Measurements from ENCODE around the gene XXYLT1.
A peak's percentile ranks its signal among the peaks of the same experiment; 100 is the strongest.
"Not testable (repeated sequence)": the region's sequence is repeated elsewhere in the genome, so short reads cannot be mapped to it uniquely, and the experiment has no call there.

The XXYLT1 gene

DNA sequence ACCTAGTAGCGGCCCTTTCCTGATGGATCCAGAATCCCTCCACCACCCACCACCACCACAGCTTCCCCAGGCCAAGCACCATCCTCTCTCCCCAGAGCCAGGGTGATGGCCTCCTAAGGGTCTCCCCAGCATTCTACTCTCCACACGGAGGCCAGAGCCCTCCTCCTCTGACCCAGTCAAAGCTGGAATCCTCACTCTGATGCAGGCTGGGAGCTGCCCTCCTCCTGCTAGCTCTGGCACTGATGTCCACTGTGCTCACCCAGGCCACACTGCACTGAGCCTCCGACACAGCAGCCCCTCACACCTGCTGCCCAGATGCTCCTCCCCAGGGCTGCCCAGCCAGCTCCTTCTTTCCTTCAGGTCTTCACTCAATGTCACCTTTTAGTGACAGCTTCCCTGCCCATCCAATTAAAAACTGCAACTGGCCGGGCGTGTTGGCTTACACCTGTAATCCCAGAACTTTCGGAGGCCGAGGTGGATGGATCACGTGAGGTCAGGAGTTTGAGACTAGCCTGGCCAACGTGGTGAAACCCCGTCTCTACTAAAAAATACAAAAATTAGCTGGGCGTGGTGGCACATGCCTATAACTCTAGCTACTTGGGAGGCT lies 21.0 kb downstream of the XXYLT1 start:
- no peak for DNase-seq

DNA sequence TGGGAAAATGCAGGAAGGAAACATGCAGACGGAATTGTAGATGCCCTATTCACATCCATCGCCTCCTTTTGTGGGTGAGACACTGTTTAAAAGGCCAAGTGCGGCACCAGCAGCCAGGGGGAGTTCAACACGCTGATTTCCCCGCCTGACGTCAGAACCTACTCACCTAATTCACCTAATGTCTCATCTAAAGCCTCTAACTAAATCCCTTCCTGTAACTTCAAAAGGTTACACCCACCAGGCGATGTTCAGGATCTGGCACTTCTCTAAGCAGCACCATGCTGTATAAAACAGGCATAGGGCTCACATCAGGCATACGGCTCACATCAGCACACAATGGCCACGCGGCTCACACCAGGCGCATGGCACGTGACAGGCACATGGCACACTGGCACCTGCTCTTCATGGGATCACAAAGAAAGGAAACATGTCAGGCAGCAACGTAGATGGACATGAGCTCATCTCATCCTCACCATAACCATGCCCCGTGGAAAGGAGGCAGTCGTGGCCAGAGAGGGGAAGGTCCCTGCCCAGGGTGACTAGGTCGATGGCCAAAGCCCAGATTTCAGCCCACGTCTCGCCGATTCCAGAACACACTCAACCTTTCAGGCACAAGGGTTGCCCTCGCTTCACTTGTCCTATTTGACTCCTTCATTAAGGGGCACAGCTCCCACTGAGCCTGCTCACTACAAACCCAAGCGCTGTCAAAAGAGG lies 21.7 kb downstream of the XXYLT1 start:
- no peak for DNase-seq

DNA sequence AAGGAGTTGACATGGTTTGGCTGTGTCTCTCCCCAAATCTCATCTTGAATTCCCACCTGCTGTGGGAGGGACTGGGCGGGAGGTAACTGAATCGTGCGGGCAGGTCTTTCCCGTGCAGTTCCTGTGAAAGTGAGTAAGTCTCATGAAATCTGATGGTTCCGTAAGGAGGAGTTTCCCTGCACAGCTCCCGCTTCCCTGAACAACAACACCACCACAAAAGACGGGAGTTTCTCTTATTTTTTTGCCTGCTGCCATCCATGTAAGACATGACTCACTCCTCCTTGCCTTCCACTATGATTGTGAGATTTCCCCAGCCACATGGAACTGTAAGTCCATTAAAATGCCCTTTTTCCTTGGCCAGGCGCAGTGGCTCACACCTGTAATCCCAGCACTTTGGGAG lies 22.7 kb downstream of the XXYLT1 start:
- DNase-seq: no peak

DNA sequence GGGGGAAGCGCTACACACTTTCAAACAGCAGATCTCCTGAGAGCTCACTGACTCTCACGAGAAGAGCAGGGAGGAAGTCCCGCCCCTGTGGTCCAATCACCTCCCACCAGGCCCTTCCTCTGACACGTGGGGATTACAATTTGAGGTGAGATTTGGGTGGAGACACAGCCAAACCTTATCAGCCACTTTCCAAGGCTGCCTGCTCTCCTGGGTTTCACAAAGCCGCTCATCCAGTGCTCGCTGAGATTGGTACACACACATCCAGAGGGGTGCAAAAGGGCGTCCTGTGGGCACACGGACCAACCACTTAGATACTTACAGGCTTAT lies 23.1 kb downstream of the XXYLT1 start:
- DNase-seq: no peak

DNA sequence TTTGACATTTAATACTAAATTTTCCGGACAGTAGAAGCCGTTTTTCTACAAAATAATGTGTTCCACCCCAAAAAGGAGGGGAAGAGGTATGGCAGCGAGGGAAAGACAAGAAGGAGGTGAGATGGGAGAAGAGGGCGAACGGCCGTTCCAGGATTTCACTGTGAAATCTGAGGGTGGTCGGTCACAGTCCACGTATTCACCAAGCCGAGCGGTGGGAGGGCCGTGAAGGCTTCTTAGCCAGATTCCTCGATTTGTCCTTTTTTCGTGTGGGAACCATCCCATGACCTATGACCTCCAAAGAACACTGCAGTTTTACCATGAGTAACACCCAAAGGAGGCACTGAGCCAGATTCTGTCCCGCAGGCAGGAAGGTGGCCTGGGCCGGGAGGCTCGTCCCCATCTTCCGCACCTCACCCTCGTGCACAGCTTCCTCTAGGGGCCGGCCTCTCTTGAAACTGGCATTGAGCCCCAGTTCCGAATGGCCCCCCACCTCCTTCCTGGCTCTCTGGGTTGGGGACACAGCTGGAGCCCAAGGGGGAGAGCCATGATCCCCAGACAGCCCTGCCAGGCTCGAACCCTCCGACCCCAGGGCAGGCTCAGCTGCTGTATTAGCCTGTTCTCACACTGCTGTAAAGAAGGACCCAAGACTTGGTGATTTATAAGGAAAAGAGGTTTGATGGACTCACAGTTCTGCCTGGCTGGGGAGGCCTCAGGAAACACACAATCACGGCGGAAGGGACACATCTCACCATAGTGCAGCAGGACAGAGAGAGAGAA lies 23.7 kb downstream of the XXYLT1 start:
- no peak for DNase-seq

DNA sequence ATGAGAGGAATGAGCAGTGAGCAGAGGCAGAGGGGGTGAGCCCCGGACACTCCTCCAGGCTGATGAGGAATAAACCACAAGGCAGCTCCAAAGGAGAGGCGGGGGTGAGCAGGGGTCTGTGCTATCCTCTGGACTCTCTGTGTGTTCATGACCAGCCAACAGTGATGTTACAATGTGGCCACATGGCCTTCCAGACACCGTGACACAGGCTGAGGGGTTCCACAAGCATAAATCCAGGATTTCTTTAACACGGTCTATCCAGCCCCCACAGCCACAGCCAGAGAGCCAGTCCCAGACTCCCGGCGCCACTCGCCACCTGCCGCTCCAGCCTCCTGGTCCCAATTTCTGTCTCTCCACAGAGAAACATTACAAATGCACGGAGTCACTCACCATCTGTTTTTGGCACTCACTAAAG lies 24.4 kb downstream of the XXYLT1 start:
- no peak for DNase-seq

DNA sequence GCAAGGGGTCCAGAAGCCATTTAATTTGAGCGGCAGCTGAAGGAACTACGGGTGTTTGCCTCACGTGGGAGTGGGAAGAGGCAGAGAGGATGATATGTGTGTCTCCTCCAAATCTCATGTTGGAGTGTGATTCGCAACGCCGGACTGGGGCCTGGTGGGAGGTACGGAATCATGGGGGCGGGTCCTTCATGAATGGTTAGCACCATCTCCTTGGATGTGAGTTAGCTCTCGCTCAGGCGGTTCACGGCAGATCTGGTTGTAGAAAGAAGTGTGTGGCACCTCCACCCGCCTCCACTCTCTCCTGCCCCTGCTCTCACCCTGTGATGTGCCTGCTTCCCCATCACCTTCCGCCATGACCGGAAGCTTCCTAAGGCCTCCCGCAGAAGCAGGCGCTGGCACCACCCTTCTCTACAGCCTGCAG lies 25.4 kb downstream of the XXYLT1 start:
- no peak for DNase-seq

DNA sequence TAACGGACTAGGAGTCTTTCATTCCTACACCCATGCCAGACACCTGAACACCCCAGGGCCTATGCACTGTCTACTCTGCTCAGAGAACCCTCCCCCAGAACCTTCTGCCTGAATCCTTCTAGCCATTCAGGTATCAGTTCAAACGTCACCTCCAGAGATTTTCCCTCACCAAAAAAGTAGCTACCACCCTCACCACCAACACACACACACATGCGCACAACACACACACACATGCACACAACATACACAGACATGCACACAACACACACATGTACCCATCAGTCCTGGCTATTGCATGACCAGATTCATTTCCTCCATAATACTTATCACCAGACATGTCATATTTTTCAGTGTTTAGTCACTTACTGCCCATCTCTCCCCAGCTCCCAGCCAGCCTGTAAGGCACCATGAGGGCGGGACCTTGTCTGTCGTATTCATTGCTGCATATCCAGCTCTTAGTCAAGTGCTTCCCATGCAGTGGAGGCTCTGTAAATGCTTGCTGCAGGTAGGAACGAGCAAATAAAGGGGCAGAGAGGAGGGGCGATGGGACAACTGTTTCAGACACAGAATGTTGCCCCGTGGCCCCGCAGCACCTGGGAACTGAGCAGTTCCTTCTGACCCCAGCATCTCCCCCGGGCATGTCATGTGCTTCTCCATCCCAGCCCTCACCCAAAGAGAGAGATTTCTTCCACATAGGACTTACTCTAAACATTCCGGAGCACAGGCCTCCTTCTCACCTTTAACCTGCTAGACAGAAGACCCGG lies 29.2 kb downstream of the XXYLT1 start:
- DNase-seq: no peak

DNA sequence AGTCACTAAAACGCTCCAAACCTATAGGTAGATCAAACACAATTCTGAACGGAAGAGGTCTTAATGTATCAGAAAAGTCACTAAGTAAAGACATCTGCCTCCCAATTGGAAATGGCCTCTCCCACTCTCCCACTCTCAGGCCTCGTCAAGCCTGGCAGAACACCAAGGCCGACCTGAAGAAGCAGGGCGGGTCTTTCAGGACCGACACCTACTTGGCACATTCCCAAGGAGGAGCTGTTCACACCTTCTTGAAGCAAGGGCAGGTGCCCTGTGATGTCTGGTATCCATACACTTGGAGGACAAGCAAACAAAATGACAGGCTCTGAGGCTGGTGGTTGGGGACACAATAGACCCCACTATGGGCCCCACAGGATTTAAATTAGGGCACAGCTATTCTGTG lies 30.0 kb downstream of the XXYLT1 start:
- DNase-seq: no peak

DNA sequence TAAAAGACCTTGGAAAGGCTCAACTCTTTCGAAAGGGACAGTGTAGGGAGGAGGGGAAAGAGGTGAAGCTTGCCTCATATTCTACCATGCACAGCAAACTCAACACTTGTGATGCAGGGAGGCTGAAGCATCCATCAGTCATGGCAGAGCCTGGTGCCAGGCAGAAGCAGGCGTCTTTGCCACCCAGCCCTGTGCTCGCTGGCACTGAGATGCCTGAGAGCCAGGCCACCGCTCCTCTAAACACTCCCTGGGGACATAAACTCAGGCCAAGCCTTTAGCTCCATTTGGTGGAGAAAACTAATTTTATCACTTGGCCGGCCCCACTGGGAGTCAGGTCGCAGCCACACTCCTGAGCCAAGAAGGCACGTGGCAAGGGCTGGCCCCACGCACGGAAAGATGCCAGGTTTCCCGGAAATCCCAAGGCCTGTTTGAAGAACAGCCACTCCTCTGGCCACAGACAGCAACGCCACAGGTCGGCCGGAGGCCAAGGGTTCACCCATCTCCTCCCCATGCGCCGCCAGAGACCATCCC lies 30.7 kb downstream of the XXYLT1 start:
- DNase-seq: no peak

DNA sequence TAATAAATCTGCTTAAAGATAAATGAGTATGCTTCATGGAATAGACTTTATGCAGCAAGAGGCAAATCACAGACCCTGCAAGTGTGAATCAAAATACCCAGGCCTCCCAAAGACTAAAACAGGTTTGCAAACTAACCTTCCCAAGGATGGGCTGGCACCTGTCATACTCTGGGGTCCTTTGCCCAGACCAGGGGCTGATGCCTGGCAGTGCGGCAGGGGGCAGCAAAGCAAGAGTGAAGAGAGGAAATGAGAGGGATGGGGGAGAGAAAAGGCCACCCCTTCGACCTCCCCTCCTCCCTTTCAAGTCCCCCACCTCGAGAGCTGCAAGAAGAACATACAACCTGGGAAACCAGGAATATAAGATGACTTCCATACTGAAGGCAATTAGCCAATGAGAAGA lies 31.8 kb downstream of the XXYLT1 start:
- no peak for DNase-seq

DNA sequence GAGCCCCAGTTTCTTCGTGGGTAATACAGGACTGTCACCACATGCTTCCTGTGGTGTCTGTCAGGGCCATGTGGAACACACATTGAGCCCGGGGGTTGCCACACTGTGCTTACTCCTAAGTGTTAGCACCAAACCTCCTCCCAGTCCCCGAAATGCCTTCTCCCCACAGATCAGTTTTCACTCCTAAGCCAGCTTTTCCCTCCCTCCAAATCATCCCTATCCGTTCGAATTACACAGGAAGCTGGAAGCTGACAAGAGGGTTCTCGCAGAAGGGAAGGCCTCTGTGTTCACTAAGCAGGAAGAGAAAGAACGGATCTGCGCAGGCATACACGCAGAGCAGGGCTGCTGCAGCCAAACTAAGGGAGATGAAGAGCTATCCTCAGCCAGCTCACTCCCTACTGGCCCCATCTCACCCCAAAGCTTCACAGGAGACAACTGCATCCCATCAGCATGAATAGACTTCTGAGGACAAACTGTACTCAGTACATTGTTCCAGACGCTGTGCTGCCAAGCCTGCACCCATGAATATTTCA lies 32.3 kb downstream of the XXYLT1 start:
- DNase-seq: no peak

DNA sequence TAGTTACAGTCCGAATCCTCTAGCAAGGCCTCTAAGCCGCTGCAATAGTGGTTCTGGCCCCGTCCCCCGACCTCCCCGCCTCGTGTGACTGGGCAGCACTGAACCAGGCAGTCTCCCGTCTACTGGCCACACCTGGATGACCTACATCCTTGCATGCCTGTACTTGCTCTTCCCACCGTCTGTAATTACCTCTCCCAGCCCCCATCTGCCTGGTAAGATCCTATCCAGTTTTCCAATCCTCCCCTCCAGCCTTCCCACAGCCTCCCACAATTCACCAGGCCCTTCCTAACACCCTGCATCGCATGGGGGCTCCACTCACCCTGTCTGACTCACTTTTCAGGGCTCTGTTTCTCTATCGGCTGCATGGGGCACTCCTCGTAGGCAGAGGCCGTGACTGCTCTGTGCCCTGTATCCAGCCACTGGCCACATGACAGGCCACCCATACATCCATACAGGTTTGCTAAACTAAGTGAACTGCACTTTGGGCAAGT lies 32.8 kb downstream of the XXYLT1 start:
- no peak for DNase-seq

DNA sequence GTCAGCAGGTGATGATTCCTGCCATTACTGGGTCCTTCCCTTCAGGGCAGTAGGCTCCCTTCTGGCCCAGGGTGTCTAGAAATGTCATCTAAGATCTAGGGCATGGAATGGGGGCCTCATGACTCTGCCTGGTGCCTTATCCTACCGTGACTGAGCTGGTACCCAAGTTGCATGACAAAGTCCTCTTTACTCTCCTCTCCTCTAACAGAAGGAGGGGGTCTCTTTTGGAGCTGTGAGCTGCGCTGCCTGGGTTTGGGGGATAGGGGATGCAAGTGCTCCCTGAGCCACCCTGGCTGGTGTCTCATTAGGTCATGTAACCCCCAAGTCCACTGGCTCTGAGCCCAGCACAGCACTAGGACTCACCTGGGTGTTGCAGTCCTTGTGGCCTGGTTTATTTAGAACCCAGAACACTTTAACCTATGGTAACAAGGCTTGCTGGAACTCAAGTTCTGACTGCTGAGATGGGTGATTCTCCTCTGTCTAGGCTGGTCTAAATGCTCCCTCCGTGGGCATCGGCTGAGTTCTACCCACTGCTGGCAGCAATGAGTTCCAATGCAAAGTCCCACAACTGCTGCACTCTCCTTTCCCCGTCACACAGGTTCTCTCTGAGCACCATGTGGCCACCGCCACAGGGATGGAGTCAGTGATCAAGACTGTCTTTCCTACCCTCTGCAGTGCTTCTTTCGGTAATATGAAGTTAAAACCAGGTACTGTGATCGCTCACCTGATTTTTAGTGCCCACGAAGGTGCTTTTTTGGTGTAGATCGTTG lies 34.0 kb downstream of the XXYLT1 start:
- DNase-seq: no peak

DNA sequence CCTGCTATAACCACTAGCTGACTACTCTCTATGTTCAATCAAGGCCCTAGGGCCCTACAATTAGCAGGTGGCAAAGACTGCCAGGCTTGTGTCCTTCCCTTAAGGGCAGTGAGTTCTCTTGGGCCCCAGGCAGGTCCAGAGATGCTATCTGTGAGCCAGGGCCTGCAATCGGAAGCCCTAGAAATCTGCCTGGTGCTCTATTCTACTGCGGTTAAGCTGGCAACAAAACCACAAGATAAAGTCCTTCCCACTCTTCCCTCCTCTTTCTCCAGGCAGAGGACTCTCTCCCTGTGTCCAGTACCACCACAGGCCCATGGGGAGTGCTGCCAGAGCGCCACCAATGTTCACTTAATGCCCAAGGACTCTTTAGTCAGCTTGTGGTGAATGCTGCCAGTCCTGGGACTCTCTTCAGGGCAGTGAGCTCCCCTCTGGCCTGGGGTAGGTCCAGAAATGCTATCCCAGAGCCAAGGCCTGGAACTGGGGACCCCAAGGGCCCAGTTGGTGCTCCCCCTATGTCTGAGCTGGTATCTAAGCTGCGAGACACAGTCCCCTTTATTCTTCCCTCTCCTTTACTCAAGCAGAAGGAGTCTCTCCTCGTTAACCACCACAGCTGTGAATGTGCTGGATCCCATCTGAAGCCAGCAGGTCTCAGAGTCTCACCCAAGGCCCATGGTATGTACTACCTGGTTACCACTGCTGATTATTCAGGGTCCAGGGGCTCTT lies 34.7 kb downstream of the XXYLT1 start:
- DNase-seq: no peak

DNA sequence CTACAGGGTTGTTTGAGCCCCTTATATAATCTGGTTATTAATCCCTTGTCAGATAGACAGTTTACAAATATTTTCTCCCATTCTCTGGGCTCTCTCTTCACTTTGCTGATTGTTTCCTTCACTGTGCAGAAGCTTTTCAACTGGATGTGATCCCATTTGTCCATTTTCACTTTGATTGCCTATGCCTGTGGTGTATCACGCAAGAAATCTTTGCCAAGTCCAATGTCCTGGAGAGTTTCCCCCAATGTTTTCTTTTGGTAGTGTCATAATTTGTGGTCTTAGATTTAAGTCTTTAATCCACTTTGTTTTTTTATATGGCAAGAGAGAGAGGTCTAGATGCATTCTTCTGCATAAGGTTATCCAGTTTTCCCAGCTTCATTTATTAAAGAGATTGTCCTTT lies 40.7 kb downstream of the XXYLT1 start:
- DNase-seq: no peak

DNA sequence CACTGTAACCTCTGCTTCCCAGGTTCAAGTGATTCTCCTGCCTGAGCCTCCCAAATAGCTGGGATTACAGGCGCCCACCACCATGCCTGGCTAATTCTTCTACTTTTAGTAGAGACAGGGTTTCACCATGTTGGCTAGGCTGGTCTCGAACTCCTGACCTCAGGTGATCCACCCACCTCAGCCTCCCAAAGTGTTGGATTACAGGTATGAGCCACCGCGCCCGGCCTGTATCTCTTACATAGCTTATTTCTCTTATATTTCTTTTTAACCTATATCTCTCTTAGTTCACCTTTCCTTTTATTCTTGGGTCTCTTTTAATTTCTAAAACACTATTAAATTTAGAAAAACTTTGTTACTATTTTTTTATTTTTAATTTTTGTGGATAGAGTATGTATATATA lies 42.1 kb downstream of the XXYLT1 start:
- not testable (repeated sequence) for DNase-seq

DNA sequence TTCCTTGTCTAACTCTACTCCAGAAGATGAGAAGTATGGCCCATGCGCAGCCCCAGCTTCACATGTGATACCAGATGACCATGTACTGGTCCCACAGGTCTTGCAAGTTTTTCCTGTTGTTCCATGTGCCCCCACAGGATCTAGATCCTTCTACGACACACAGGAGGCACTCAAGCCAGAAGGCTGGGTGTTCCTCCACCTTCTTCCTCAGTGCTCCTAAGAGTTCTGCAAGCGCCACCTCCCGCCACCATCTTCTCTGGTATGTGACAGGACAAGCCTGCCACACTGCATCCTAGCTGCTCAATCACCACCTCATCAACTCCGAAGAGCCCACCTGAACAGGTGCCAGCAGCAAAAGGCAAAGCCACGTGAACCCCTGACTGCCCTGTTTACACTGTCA lies 43.1 kb downstream of the XXYLT1 start:
- DNase-seq: no peak

DNA sequence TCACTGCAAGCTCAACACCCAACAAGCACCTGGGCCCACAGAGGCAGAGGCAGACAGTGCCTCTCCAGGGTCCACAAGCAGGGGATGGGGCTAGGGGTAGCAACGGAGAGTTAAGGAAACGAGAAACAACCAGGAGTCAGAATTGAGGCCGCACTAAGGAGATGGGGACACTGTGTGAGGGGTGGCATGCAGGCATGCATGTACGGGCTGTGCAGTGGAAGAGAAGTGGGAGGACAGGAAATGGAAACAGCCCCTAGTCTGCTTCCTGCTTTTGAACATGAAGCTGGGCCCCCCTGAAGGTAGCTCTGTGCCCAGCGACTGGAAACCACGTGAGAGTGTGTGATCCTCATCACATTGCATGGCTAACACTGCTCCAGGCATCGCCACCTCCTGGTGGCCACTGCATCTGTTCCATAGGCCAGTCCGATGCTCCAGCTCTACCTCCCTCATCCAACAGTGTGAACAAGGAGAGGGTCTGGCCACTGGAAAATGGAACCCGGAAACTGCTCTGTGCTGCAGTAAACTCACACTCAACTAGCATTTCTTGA lies 44.0 kb downstream of the XXYLT1 start:
- DNase-seq: peak in 1 of 2 donors; percentile 45

DNA sequence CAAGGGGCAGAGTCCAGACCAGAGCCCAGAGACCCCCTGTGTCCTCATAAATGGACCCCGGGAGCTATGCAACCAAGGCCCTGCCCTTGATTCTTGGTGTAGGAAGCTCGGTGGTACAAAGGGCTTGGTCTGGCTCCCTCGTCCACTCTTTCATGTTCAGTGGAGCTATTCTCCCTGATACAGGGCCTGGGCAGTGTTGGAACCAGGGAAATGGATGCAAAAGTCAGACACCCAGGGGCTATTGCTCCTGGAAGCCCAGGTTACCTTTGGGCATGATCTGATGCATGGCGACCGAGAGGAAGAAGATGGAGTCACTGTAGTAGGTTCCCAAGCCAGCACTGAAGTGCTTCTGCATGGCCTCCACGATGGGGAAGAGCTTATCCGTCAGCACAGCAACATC lies 44.5 kb downstream of the XXYLT1 start:
- no peak for DNase-seq

DNA sequence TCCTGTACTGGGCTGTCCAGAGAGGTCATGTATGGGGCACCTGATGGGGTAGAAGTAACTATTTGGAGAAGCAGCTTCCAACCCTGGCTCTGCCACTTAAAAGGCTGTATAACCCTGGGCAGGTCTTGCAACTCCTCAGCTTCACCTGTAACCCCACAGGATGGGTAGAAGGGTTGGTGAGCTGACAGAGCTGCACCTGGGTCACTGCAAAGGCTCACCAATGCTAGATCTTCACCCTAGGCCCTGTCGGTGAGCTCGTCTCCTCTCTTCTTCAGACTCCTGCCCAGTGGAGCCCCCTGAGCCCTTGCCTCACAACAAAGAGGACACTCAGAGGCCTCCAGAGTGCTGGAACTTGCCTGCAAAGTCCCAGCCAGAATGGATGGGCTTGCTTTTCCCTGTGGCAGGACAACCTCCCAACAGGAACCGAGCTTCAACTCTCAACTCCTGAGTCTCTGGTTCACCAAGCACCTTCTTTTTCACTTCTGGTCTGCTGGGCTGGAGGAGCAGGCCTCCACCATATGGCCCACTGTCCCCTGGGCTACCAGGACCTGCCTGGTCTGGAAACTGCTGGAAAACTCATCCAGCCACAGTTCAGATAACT lies 45.9 kb downstream of the XXYLT1 start:
- no peak for DNase-seq
